Kidney (tissue), 14 donors: ENCODE results near the gene TMEM80. TPM values are rescaled to one million over a fixed set of nuclear protein-coding genes. Genes with fewer than 3 reads are reported as not detected.
A peak's percentile ranks its signal among the peaks of the same experiment; 100 is the strongest.

Source experiments
- DNase-seq, 5 donors: peaks; one replicate each; pipeline ENCODE4 v3.0.0-alpha.2; 2013 to 2020
- FAIRE-seq: peaks from 2 replicates; lab custom pipeline; 2012; peaks lifted over from hg19 to GRCh38; lab: Jason Lieb, UNC
- H3K27ac ChIP-seq, 2 donors: one replicate each; pipeline ENCODE4 v1.7.0; 2013; ENCODE audit warnings: low read depth in 2 of 2, low read length in 2 of 2, inconsistent platforms in 1 of 2
- H3K27me3 ChIP-seq: one replicate; pipeline ENCODE4 v1.7.1; 2013; ENCODE audit warnings: low read length, inconsistent platforms; ENCODE audit not compliant: control insufficient read depth, insufficient read depth
- H3K36me3 ChIP-seq, 3 donors: one replicate each; pipeline versions ENCODE4 v1.7.0 to v1.7.1; 2013; ENCODE audit warnings: low read length in 3 of 3, control low read depth in 1 of 3, inconsistent platforms in 1 of 3; ENCODE audit not compliant: insufficient read depth in 3 of 3, control insufficient read depth in 2 of 3
- H3K4me1 ChIP-seq, 3 donors: one replicate each; pipeline versions ENCODE4 v1.7.0 to v1.7.1; 2013; ENCODE audit warnings: low read length in 3 of 3, inconsistent platforms in 1 of 3, low read depth in 1 of 3; ENCODE audit not compliant: control insufficient read depth in 2 of 3, insufficient read depth in 2 of 3
- H3K4me3 ChIP-seq, 3 donors: one replicate each; pipeline versions ENCODE4 v1.7.0 to v1.8.1; 2013; ENCODE audit warnings: low read length in 3 of 3, control low read depth in 1 of 3, inconsistent platforms in 1 of 3
- H3K9ac ChIP-seq, 3 donors: one replicate each; pipeline versions ENCODE4 v1.7.0 to v1.7.1; 2013; ENCODE audit warnings: low read length in 3 of 3, control low read depth in 1 of 3, inconsistent platforms in 1 of 3
- H3K9me3 ChIP-seq, 3 donors: one replicate each; pipeline versions ENCODE4 v1.7.0 to v1.7.1; 2013; ENCODE audit warnings: low read length in 3 of 3, control low read depth in 1 of 3, inconsistent platforms in 1 of 3; ENCODE audit not compliant: control insufficient read depth in 2 of 3, insufficient read depth in 1 of 3
- CTCF ChIP-seq: IDR thresholded peaks from 3 replicates; pipeline ENCODE4 v1.5.1; 2012; ENCODE audit warnings: mild to moderate bottlenecking, moderate library complexity, borderline replicate concordance; ENCODE audit not compliant: insufficient read depth; ENCODE audit errors: extremely low read depth
- intact Hi-C: fragments of 100-400 bp; cut with DNase I; formaldehyde crosslinking; loops from one replicate; pipeline ENCODE4 v1.11.1; 2022
- polyA plus RNA-seq: library from polyadenylated mRNA; stranded (reverse); fragments of 350-450 nt; fragmentation: Illumina TruSeq; extraction: RNeasy Lipid Tissue Mini Kit (QIAGEN cat#74804); gene quantifications from one replicate; pipeline ENCODE4 v1.2.3, GENCODE V29; 2014; ENCODE audit warnings: low read depth, low replicate concordance; ENCODE audit not compliant: insufficient read depth
- total RNA-seq: library from RNA; stranded (reverse); fragmentation: NEBNext Ultra II Directional; extraction: Animal tissue kit (Norgen Biotek cat#: 25700); gene quantifications from one replicate; pipeline ENCODE4 v1.2.1, GENCODE V29; 2021
- donor health status: control.
- donor health status: control.
- donor health status: control.
- donor health status: control.
- donor health status: control.
- donor health status: DM: yes; HTN: yes; CAD: no.
- donor health status: Normal renal cell carcinoma (clear cell type).

Gene TMEM80
- total and polyA plus RNA-seq, 2 donors from 2014 or later, result 36.2 to 38.6 TPM

- Histone ChIP-seq H3K9me3 (no peaks in the 10 kb centered on the region), H3K36me3 (peaks cover 0 to 2% (median 0%) of the 10 kb centered on the region in 3 donors), H3K4me1 (peaks cover 0 to 35% (median 16%) of the 10 kb centered on the region in 3 donors), H3K27me3 (no peaks in the 10 kb centered on the region), H3K9ac (peak overlapping the region in 1 of 3 donors; percentile 46), H3K4me3 (no peak overlapping the region), H3K27ac (peak overlapping the region; percentile 44 to 61)
- intact Hi-C loops, result no loop called here
- DNase-seq (peak in 1 of 5 donors; percentile 89), FAIRE-seq (no peak)
- TF ChIP-seq CTCF, result no peak
Observed at GRCh38 chr11:702462-703461, 7.1 kb downstream of the TMEM80 start.

- TF ChIP-seq CTCF, result no peak
- H3K4me3 ChIP-seq, result no peak overlapping the region
- FAIRE-seq, result no peak
- peak overlapping the region; percentile 44 to 61 for H3K27ac ChIP-seq
- H3K9me3 ChIP-seq, result no peaks in the 10 kb centered on the region
- peaks cover 0 to 2% (median 0%) of the 10 kb centered on the region in 3 donors for H3K36me3 ChIP-seq
- intact Hi-C loops, result no loop called here
- peaks cover 0 to 41% (median 20%) of the 10 kb centered on the region in 3 donors for H3K4me1 ChIP-seq
- no peak for DNase-seq
- no peaks in the 10 kb centered on the region for H3K27me3 ChIP-seq
- H3K9ac ChIP-seq, result peak overlapping the region in 1 of 3 donors; percentile 17
Observed at GRCh38 chr11:703506-703905, 7.9 kb downstream of the TMEM80 start.

- Histone ChIP-seq H3K36me3 (peaks cover 0 to 2% (median 0%) of the 10 kb centered on the region in 3 donors), H3K4me3 (no peak overlapping the region), H3K27me3 (no peaks in the 10 kb centered on the region), H3K9me3 (no peaks in the 10 kb centered on the region), H3K27ac (peak overlapping the region; percentile 90 to 92), H3K4me1 (peaks cover 0 to 46% (median 20%) of the 10 kb centered on the region in 3 donors), H3K9ac (peak overlapping the region in 1 of 3 donors; percentile 58)
- no peak for TF ChIP-seq CTCF
- DNase-seq (peak in 1 of 5 donors; percentile 66), FAIRE-seq (no peak)
- intact Hi-C loops, result no loop called here
Observed at GRCh38 chr11:704228-704674, 8.6 kb downstream of the TMEM80 start.
